ENCODE data around the gene ABCF2.

Gene ABCF2

GRCh38 chr7:151248346-151249033, 21.5 kb upstream of the ABCF2 start, which contains the start of gene SMARCD3:
SMARCD3 (minus strand) TSS chr7:151248694; CDS start chr7:151248562, 132 bp downstream.
- DNase-seq (ENCODE audit: insufficient read length, low spot score) (no peak), FAIRE-seq (no peak)
- TF ChIP-seq CTCF (IDR thresholded peaks at IDR 0.05; ENCODE audit: insufficient read depth, missing control alignments), result no peak

- no peak for FAIRE-seq
- no peak for DNase-seq (ENCODE audit: insufficient read length, low spot score)
- TF ChIP-seq CTCF (IDR thresholded peaks at IDR 0.05; ENCODE audit: insufficient read depth, missing control alignments), result no peak
These were observed 20.8 kb upstream of the ABCF2 start for GRCh38 chr7:151247611-151248345.

GRCh38 chr7:151246851-151247580, 20.0 kb upstream of the ABCF2 start:
- no peak for FAIRE-seq
- TF ChIP-seq CTCF (IDR thresholded peaks at IDR 0.05; ENCODE audit: insufficient read depth, missing control alignments), result no peak
- DNase-seq (ENCODE audit: insufficient read length, low spot score), result no peak

GRCh38 chr7:151246102-151246850, 19.3 kb upstream of the ABCF2 start:
- TF ChIP-seq CTCF (IDR thresholded peaks at IDR 0.05; ENCODE audit: insufficient read depth, missing control alignments), result no peak
- FAIRE-seq, result no peak
- no peak for DNase-seq (ENCODE audit: insufficient read length, low spot score)

GRCh38 chr7:151245360-151246101, 18.5 kb upstream of the ABCF2 start:
- peak; percentile 41 for TF ChIP-seq CTCF (IDR thresholded peaks at IDR 0.05; ENCODE audit: insufficient read depth, missing control alignments)
- no peak for FAIRE-seq
- peak; percentile 85 for DNase-seq (ENCODE audit: insufficient read length, low spot score)

- FAIRE-seq (no peak), DNase-seq (ENCODE audit: insufficient read length, low spot score) (no peak)
- no peak for TF ChIP-seq CTCF (IDR thresholded peaks at IDR 0.05; ENCODE audit: insufficient read depth, missing control alignments)
These were observed 17.9 kb upstream of the ABCF2 start for GRCh38 chr7:151244841-151245346.
